Calu3 (cell line): Measurements from ENCODE around the gene KIF26B. TPM values are rescaled to one million over a fixed set of nuclear protein-coding genes. Genes with fewer than 3 reads are reported as not detected.

Source experiments
- BruUV-seq: library from RNA; stranded (reverse); fragments of 400-500 nt; replicated peaks from 2 replicates; lab custom pipeline; 2021; lab: Mats Ljungman, UMichigan
- CTCF ChIA-PET: fragments of 300-600 bp; sonication (Branson Sonifier 250); formaldehyde crosslinking; loops from one replicate; lab custom pipeline; 2022; ENCODE audit warnings: antibody characterized with exemption; lab: Charles Lee
- DNase-seq: peaks from one replicate; pipeline ENCODE4 v3.0.0; 2022
- H3K27ac Mint-ChIP-seq: one replicate; pipeline ENCODE4 v1.8.0; 2022; ENCODE audit warnings: mixed read lengths; ENCODE audit not compliant: unreplicated experiment
- H3K27me3 Mint-ChIP-seq: one replicate; pipeline ENCODE4 v1.8.0; 2022; ENCODE audit warnings: mixed read lengths; ENCODE audit not compliant: unreplicated experiment
- H3K36me3 Mint-ChIP-seq: one replicate; pipeline ENCODE4 v1.8.0; 2022; ENCODE audit warnings: mild to moderate bottlenecking, moderate library complexity, mixed read lengths; ENCODE audit not compliant: insufficient read depth, unreplicated experiment
- H3K4me1 Mint-ChIP-seq: one replicate; pipeline ENCODE4 v1.8.0; 2022; ENCODE audit warnings: mild to moderate bottlenecking, low read depth, mixed read lengths; ENCODE audit not compliant: unreplicated experiment
- H3K4me3 Mint-ChIP-seq: one replicate; pipeline ENCODE4 v1.8.0; 2022; ENCODE audit warnings: mild to moderate bottlenecking, low read depth, moderate library complexity, mixed read lengths; ENCODE audit not compliant: unreplicated experiment
- H3K9me3 Mint-ChIP-seq: one replicate; pipeline ENCODE4 v1.8.0; 2022; ENCODE audit warnings: low read depth, mixed read lengths; ENCODE audit not compliant: unreplicated experiment
- CTCF ChIP-seq: fragments of 200-600 bp; IDR thresholded peaks from one replicate; pipeline ENCODE4 v1.8.0; 2022; ENCODE audit warnings: antibody characterized with exemption; ENCODE audit not compliant: unreplicated experiment
- intact Hi-C: fragments of 100-400 bp; cut with micrococcal nuclease; formaldehyde crosslinking; loops from one replicate; pipeline ENCODE4 v1.10.0; 2022; ENCODE audit not compliant: unreplicated experiment
- total RNA-seq: library from RNA; stranded (reverse); gene quantifications from 2 replicates; pipeline ENCODE4 v1.2.3, GENCODE V29; 2022

KIF26B gene
- total RNA-seq, 1 experiment from 2014 or later, result 1.1 TPM

GRCh38 chr1:245245021-245245667, 90.4 kb downstream of the KIF26B start:
- Mint-ChIP-seq H3K36me3 (no peaks in the 10 kb centered on the region), H3K9me3 (peaks cover 2% of the 10 kb centered on the region), H3K4me1 (no peaks in the 10 kb centered on the region), H3K27ac (no peak overlapping the region), H3K4me3 (no peak overlapping the region), H3K27me3 (no peaks in the 10 kb centered on the region)
- DNase-seq, result peak; percentile 62
- CTCF ChIA-PET, result interaction anchor here (0.7 kb wide), 1 partner anchor 34 kb away, joined by 6 read pairs; no protein-coding TSS in a partner anchor
- no peak for TF ChIP-seq CTCF
- BruUV-seq, result no TSS peak
- intact Hi-C loops, result no loop called here

GRCh38 chr1:245246433-245246832, 91.6 kb downstream of the KIF26B start:
- H3K27ac Mint-ChIP-seq, result no peak overlapping the region
- no peaks in the 10 kb centered on the region for H3K4me1 Mint-ChIP-seq
- no peak for TF ChIP-seq CTCF
- intact Hi-C loops, result no loop called here
- H3K36me3 Mint-ChIP-seq, result no peaks in the 10 kb centered on the region
- H3K4me3 Mint-ChIP-seq, result no peak overlapping the region
- no peak for DNase-seq
- CTCF ChIA-PET, result no interaction called here
- H3K9me3 Mint-ChIP-seq, result peaks cover 2% of the 10 kb centered on the region
- no peaks in the 10 kb centered on the region for H3K27me3 Mint-ChIP-seq
- no TSS peak for BruUV-seq

GRCh38 chr1:245247356-245247755, 92.6 kb downstream of the KIF26B start:
- intact Hi-C loops, result no loop called here
- no TSS peak for BruUV-seq

GRCh38 chr1:245247801-245248200, 93.0 kb downstream of the KIF26B start:
- DNase-seq, result no peak
- intact Hi-C loops, result no loop called here
- no peak overlapping the region for H3K4me3 Mint-ChIP-seq

More at GRCh38 chr1:245247356-245247755, 92.6 kb downstream of the KIF26B start:
- Mint-ChIP-seq H3K4me3 (no peak overlapping the region), H3K36me3 (no peaks in the 10 kb centered on the region), H3K4me1 (no peaks in the 10 kb centered on the region), H3K27ac (no peak overlapping the region), H3K9me3 (peaks cover 2% of the 10 kb centered on the region), H3K27me3 (no peaks in the 10 kb centered on the region)
- TF ChIP-seq CTCF, result no peak
- DNase-seq, result no peak
- CTCF ChIA-PET, result no interaction called here

More at GRCh38 chr1:245247801-245248200, 93.0 kb downstream of the KIF26B start:
- Mint-ChIP-seq H3K36me3 (no peaks in the 10 kb centered on the region), H3K4me1 (no peaks in the 10 kb centered on the region), H3K27ac (no peak overlapping the region), H3K27me3 (no peaks in the 10 kb centered on the region), H3K9me3 (peaks cover 2% of the 10 kb centered on the region)
- TF ChIP-seq CTCF, result no peak
- CTCF ChIA-PET, result no interaction called here
- no TSS peak for BruUV-seq
